ENCODE measurements around the gene KRTAP5-11.
"Not testable (repeated sequence)": the region's sequence is repeated elsewhere in the genome, so short reads cannot be mapped to it uniquely, and the experiment has no call there.

KRTAP5-11 gene

DNA sequence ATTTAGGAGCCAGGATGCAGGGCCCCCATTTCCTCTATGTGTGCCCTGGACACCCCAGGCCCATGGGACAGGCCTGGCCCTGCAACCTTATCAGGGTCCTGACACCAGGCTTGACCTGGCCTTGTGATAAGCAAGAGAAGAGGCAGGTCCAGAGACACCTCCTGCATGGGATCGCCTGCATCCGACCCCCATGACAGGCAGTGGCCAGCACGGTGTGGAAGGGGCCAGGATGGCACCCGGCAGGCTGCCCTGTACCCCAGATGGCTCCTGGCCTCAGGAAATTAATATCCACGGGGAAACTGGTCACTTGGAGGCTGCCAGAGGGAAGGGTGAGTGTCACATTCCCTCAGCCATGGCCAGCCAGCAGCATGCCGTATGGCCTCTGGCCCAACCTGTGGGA is 27.7 kb downstream of the KRTAP5-11 start:
- no peak for DNase-seq

- no peak for DNase-seq
Measured at GRCh38 chr11:71551711-71552110, 31.0 kb downstream of the KRTAP5-11 start.

DNA sequence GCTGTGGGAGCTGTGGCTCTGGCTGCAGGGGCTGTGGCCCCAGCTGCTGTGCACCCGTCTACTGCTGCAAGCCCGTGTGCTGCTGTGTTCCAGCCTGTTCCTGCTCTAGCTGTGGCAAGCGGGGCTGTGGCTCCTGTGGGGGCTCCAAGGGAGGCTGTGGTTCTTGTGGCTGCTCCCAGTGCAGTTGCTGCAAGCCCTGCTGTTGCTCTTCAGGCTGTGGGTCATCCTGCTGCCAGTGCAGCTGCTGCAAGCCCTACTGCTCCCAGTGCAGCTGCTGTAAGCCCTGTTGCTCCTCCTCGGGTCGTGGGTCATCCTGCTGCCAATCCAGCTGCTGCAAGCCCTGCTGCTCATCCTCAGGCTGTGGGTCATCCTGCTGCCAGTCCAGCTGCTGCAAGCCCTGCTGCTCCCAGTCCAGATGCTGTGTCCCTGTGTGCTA is 33.9 kb downstream of the KRTAP5-11 start:
- DNase-seq = no peak

DNA sequence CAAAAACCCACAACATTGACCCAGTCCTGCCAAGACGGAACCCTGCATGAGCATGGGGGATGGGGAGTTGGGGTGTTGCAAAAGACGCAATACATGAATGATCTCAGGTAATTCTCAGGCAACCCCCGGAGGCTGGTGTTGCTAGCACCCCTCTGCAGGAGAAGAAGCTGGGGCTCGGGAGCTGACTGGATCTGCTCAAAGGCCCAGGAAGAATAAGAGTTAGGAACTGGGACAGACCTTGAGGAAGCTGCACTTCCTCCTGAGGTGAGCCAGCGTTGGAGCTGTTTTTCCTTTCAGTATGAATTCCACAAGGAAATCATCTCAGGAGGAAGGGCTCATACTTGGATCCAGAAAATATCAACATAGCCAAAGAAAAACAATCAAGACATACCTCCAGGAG is 34.6 kb downstream of the KRTAP5-11 start, which contains the start of gene KRTAP5-9:
KRTAP5-9 (plus strand) TSS at position 301 of the 400 bp plus-strand sequence. CDS start 238 bp downstream, outside the sequence.
- no peak for DNase-seq

GRCh38 chr11:71545405-71545966 is 37.2 kb downstream of the KRTAP5-11 start:
- DNase-seq = no peak

DNA sequence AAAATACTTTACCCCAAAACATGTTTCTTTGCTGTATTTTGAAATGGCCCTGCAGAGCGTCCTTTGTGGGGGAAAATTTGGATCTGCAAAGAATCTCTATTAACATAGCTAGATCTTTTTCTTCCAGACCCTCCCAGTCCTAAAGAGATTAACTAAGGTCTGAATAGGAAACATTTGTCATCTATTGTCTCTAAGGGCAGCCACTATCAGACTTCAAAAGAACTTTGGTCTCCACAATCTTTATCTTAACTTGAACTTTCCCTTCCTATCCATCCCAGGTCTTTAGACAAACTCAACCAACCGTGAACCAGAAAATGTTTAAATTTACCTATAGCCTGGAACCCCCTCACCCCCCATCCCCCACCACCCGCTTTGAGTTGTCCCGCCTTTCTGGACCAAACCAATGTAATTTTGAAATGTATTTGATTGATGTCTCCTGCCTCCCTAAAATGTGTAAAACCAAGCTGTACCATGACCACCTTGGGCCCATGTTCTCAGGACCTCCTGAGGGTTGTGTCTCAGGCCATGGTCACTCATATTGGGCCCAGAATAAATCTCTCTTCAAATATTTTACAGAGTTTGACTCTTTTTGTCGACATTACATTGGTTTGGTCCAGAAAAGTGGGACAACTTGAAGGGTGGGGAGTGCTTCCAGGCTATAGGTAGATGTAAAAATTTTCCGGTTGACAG is 38.0 kb downstream of the KRTAP5-11 start:
- DNase-seq = no peak

DNA sequence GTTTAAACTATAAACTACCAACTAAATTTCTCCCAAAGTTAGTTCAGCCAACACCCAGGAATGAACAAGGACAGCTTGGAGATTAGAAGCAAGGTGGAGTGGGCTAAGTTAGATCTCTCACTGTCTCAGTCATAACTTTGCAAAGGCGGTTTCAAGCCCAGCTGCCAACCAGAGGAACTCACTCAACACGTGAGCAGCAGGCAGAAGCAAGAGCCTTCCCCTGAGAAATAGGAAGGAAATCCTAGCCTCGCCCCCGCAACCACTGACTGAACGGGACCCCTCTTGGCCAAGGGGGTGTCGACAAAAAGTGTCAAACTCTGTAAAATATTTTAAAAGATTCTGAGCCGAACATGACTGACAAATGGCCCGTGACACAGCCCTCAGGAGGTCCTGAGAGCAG is 38.8 kb downstream of the KRTAP5-11 start:
- no peak for DNase-seq

GRCh38 chr11:71542879-71543777 is 39.5 kb downstream of the KRTAP5-11 start:
- no peak for DNase-seq

DNA sequence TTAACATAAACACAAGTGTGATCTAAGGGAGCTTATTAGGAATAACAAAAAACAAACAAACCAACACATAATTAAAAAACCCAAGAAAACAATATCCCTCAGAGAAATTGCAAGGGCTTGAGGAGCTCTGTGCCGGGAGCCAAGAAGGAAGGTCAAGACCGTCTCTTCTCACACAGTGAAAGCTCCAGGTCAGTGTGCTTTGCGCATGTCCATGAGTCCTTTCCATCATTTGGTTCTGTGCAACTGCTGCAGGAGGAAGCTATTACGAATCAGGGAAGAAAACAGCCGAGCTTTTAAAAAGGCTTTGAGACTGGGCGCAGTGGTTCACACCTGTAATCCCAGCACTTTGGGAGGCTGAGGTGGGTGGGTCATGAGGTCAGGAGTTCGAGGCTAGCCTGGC is 40.3 kb downstream of the KRTAP5-11 start:
- no peak for DNase-seq

DNA sequence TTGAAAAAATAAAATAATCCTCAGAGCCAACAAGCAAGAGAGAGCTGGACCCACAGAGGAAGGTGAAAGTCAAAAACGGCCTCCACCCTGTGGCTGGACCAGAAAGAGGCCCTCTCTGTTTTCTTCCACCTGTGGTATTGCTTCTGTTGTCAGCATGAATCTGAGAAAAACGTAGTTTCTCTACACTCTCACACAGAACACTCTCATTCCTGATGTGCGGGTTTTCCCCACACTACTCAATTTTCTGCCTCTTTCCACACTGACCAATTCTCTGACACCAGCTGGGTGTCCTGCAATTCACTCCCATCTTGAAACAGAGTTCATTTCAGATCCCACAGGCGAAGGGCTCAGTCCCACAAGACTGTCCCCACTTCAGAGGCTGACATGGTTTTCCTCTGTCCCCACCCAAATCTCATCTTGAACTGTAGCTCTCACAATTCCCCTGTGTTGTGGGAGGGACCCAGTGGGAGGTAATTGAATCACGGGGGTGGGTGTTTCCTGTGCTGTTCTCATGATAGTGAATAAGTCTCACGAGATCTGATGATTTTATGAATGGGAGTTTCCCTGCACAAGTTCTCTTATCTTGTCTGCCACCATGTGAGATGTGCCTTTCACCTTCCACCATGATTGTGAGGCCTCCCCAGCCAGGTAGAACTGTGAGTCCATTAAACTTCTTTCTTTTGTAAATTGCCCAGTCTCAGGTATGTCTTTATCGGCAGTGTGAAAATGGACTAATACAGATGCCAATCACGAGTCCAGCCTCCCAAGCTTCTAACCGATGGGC is 42.0 kb downstream of the KRTAP5-11 start:
- not testable (repeated sequence) for DNase-seq

GRCh38 chr11:71539971-71540370 is 42.7 kb downstream of the KRTAP5-11 start:
- not testable (repeated sequence) for DNase-seq

- no peak for DNase-seq
Measured at GRCh38 chr11:71539017-71539416, 43.7 kb downstream of the KRTAP5-11 start.

DNA sequence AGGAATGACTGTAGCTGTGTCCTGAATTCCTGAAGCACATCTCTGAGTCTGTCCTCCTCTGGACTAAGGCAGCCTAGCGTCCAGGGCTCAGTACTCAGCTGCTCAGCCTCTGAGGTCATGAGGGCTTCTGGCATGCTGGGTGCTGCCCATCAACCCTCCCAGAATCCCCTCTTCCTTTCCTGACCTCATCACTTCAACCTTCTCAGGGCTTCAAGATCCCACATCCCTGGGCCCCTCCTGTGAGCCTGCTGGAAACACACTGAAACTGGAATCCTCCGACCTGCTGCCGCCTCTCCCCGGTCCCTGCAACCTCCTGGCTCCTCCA is 44.0 kb downstream of the KRTAP5-11 start:
- DNase-seq = no peak

DNA sequence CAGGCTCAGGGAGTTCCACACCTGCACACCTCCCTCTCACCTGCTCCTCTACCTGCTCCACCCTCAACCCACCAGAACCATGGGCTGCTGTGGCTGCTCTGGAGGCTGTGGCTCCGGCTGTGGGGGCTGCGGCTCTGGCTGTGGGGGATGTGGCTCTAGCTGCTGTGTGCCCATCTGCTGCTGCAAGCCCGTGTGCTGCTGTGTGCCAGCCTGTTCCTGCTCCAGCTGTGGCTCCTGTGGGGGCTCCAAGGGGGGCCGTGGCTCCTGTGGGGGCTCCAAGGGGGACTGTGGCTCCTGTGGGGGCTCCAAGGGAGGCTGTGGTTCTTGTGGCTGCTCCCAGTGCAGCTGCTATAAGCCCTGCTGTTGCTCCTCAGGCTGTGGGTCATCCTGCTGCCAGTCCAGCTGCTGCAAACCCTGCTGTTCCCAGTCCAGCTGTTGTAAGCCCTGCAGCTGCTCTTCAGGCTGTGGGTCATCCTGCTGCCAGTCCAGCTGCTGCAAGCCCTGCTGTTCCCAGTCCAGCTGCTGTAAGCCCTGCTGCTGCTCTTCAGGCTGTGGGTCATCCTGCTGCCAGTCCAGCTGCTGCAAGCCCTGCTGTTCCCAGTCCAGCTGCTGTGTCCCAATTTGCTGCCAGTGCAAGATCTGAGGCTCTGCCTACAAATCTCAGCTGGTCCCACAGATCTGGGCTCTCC is 44.6 kb downstream of the KRTAP5-11 start, which contains the start of gene KRTAP5-8:
KRTAP5-8 (plus strand) TSS at position 49 of the 689 bp plus-strand sequence; CDS start at position 80, 31 bp downstream.
- not testable (repeated sequence) for DNase-seq

DNA sequence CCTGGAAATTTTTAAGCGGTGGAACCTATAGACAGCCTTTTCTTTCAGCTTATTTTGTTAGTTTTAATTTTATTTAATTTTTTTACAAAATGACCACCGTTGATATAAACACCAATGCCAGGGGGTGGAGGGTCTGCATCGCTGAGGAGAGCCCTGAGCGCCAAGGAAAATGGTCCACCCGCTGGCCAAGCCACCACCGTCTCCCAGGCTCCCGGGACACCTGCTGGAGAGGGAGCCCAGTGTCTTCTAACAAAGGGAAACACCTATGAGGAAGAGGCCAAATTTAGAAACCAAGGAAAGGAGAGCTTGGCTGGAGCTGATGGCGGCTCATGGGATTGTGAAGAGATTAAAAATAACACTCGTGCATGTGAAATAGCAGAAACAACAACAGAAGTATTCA is 45.1 kb downstream of the KRTAP5-11 start:
- DNase-seq = no peak

DNA sequence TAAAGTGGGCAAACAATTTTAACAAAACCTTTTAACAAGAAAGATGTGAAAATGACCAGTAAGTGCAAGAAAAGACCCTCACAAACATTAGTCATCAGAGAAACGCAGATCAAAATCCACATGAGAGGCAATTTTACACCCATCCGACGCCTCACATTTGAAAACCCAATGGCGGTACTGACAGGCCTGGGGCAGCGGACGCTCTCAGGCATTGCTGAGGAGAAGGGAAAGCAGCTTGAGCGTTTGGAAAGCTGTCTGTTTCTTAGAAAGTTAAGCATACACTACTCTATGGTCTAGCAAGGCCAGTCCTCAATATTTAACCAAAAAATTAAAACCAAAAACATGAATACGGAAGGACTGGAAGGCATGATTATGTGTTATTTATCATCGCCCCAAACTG is 46.9 kb downstream of the KRTAP5-11 start:
- no peak for DNase-seq

GRCh38 chr11:71534711-71535608 is 47.7 kb downstream of the KRTAP5-11 start:
- DNase-seq = not testable (repeated sequence)

GRCh38 chr11:71532036-71532610 is 50.6 kb downstream of the KRTAP5-11 start:
- no peak for DNase-seq
